GM12878 (cell line): Measurements from ENCODE around the gene LHCGR.

Source experiments
- CBX5 ChIP-seq: sonication (generic); IDR thresholded peaks from 2 replicates; pipeline ENCODE4 v1.6.1; 2016; ENCODE audit warnings: low read depth, moderate library complexity, mild to moderate bottlenecking, inconsistent platforms
- EZH2 ChIP-seq: IDR thresholded peaks from 2 replicates; pipeline ENCODE4 v1.6.1; 2012; ENCODE audit warnings: low read depth, mild to moderate bottlenecking, control low read depth, inconsistent platforms, low read length, borderline replicate concordance; ENCODE audit not compliant: control insufficient read depth
- FOS ChIP-seq: IDR thresholded peaks from 3 replicates; pipeline ENCODE4 v1.6.1; 2011; ENCODE audit warnings: borderline replicate concordance; ENCODE audit not compliant: insufficient read length; ENCODE audit errors: extremely low read depth
- MXI1 ChIP-seq: fragments of 150-350 bp; IDR thresholded peaks from 2 replicates; pipeline ENCODE4 v1.6.1; 2011; ENCODE audit warnings: low read depth, mild to moderate bottlenecking, inconsistent platforms, low read length, improper control_type of control experiment
- POLR2A ChIP-seq: IDR thresholded peaks from 2 replicates; pipeline ENCODE4 v1.6.1; 2011; ENCODE audit warnings: low read depth, mild to moderate bottlenecking, low read length
- POLR2AphosphoS2 ChIP-seq: IDR thresholded peaks from 2 replicates; pipeline ENCODE4 v1.6.1; 2011; ENCODE audit warnings: low read depth, mild to moderate bottlenecking, low read length, improper control_type of control experiment, moderate library complexity
- RAD51 ChIP-seq: fragments of 450-650 bp; IDR thresholded peaks from 2 replicates; pipeline ENCODE4 v1.6.1; 2016; ENCODE audit warnings: moderate library complexity, mild to moderate bottlenecking, inconsistent platforms
- SMAD1 ChIP-seq: fragments of 450-650 bp; IDR thresholded peaks from 2 replicates; pipeline ENCODE4 v1.6.1; 2018; ENCODE audit warnings: mild to moderate bottlenecking, low read depth; ENCODE audit not compliant: partially characterized antibody
- SP1 ChIP-seq: IDR thresholded peaks from one replicate; pipeline ENCODE4 v1.6.1; 2011; ENCODE audit warnings: low read depth, low read length
- TAF1 ChIP-seq: IDR thresholded peaks from 2 replicates; pipeline ENCODE4 v1.6.1; 2011; ENCODE audit warnings: mild to moderate bottlenecking, low read depth, low read length, borderline replicate concordance
- TF ChIP-seq, protein P1 (sequence below): IDR thresholded peaks from 2 replicates; pipeline ENCODE4 v1.6.1; 2012; ENCODE audit warnings: low read depth, low read length, improper control_type of control experiment
- TF ChIP-seq, protein P2 (sequence below), 3 experiments: IDR thresholded peaks in 2 of 3; conservative IDR thresholded peaks in 1 of 3; 2 replicates each; pipeline ENCODE4 v1.5.1; 2011; ENCODE audit warnings: low read depth in 3 of 3, low read length in 3 of 3, mild to moderate bottlenecking in 3 of 3, control low read depth in 2 of 3, moderate library complexity in 2 of 3, inconsistent platforms in 1 of 3, mixed read lengths in 1 of 3; ENCODE audit not compliant: control insufficient read depth in 2 of 3, insufficient read depth in 1 of 3; ENCODE audit errors: extremely low read depth in 1 of 3

DNA sequence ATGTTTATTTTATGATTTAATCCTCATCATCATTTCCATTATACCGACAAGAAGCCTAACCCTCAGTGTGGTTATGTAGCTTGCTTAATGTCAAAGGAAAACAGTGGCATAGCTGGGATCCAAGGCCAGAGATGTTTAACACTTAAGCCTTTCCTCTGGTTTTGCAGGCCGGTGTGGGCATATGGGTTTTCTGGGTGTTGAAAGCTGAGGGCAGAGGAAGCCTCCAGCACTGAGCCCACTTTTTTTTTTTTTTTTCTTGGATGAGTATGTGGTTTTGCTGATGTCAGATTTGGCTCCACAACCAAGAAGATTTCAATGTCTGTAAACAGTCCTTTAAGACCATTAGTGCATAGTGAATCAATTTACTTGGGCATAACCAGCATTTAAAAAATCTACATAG is 41.3 kb downstream of the LHCGR start:
- TF ChIP-seq POLR2A, result no peak
- TF ChIP-seq, protein P1, sequence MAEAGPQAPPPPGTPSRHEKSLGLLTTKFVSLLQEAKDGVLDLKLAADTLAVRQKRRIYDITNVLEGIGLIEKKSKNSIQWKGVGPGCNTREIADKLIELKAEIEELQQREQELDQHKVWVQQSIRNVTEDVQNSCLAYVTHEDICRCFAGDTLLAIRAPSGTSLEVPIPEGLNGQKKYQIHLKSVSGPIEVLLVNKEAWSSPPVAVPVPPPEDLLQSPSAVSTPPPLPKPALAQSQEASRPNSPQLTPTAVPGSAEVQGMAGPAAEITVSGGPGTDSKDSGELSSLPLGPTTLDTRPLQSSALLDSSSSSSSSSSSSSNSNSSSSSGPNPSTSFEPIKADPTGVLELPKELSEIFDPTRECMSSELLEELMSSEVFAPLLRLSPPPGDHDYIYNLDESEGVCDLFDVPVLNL, result no peak
- TF ChIP-seq, protein P2, sequence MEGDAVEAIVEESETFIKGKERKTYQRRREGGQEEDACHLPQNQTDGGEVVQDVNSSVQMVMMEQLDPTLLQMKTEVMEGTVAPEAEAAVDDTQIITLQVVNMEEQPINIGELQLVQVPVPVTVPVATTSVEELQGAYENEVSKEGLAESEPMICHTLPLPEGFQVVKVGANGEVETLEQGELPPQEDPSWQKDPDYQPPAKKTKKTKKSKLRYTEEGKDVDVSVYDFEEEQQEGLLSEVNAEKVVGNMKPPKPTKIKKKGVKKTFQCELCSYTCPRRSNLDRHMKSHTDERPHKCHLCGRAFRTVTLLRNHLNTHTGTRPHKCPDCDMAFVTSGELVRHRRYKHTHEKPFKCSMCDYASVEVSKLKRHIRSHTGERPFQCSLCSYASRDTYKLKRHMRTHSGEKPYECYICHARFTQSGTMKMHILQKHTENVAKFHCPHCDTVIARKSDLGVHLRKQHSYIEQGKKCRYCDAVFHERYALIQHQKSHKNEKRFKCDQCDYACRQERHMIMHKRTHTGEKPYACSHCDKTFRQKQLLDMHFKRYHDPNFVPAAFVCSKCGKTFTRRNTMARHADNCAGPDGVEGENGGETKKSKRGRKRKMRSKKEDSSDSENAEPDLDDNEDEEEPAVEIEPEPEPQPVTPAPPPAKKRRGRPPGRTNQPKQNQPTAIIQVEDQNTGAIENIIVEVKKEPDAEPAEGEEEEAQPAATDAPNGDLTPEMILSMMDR (IDR thresholded peaks at IDR 0.05 in 2 of 3, conservative IDR thresholded peaks at IDR 0.05 in 1 of 3; ENCODE audit: control insufficient read depth in 2 of 3, extremely low read depth in 1 of 3, insufficient read depth in 1 of 3, low read depth in 3 of 3, low read length in 3 of 3), result no peak
- TF ChIP-seq TAF1, result no peak
- TF ChIP-seq SP1, result no peak
- TF ChIP-seq SMAD1, result no peak
- TF ChIP-seq FOS, result no peak
- no peak for TF ChIP-seq EZH2
- TF ChIP-seq CBX5, result no peak
- TF ChIP-seq RAD51, result no peak
- no peak for TF ChIP-seq POLR2AphosphoS2
- TF ChIP-seq MXI1, result no peak
